HL-60 (cell line): Measurements from ENCODE around the gene SNCG.

Experiments
- DNase-seq, 2 experiments: peaks; one replicate each; pipeline ENCODE4 v3.0.0-alpha.2; 2010 to 2020; ENCODE audit warnings: low read depth in 1 of 2, low spot score in 1 of 2
- H3K27ac ChIP-seq: fragments of 250-450 bp; sonication (Bioruptor Pico); replicated peaks from 2 replicates; pipeline ENCODE4 v1.5.1; 2020; ENCODE audit warnings: mild to moderate bottlenecking, moderate library complexity
- H3K27me3 ChIP-seq: fragments of 250-450 bp; sonication (Bioruptor Pico); 2 replicates; pipeline ENCODE4 v1.5.1; 2021; ENCODE audit warnings: mild to moderate bottlenecking, moderate library complexity; ENCODE audit not compliant: insufficient read depth, poor library complexity, severe bottlenecking
- H3K4me3 ChIP-seq: replicated peaks from 2 replicates; pipeline ENCODE4 v1.5.1; 2011; ENCODE audit warnings: mild to moderate bottlenecking, control low read depth, low read length; ENCODE audit not compliant: insufficient read depth
- CTCF ChIP-seq: IDR thresholded peaks from one replicate; pipeline ENCODE4 v1.5.1; 2011; ENCODE audit warnings: low read length, control low read depth, inconsistent platforms; ENCODE audit not compliant: insufficient read depth
- GABPA ChIP-seq: IDR thresholded peaks from 2 replicates; pipeline ENCODE4 v1.6.1; 2012; ENCODE audit warnings: low read depth
- POLR2AphosphoS5 ChIP-seq: IDR thresholded peaks from 2 replicates; pipeline ENCODE4 v1.6.1; 2012; ENCODE audit warnings: low read depth
- REST ChIP-seq: IDR thresholded peaks from 2 replicates; pipeline ENCODE4 v1.6.1; 2012; ENCODE audit warnings: low read depth; ENCODE audit not compliant: insufficient replicate concordance
- SPI1 ChIP-seq: IDR thresholded peaks from 2 replicates; pipeline ENCODE4 v1.6.1; 2012; ENCODE audit warnings: low read depth, mild to moderate bottlenecking, borderline replicate concordance

Gene SNCG

GRCh38 chr10:86944471-86944870 is 13.9 kb upstream of the SNCG start:
- DNase-seq, result no peak
- Histone ChIP-seq H3K4me3 (no peak overlapping the region), H3K27me3 (no peaks in the 10 kb centered on the region), H3K27ac (no peak overlapping the region)
- no peak for TF ChIP-seq SPI1
- no peak for TF ChIP-seq POLR2AphosphoS5
- TF ChIP-seq CTCF, result no peak
- no peak for TF ChIP-seq GABPA
- TF ChIP-seq REST, result no peak

- H3K27me3 ChIP-seq, result no peaks in the 10 kb centered on the region
- no peak for TF ChIP-seq REST
- no peak for TF ChIP-seq POLR2AphosphoS5
- no peak for DNase-seq
- no peak overlapping the region for H3K4me3 ChIP-seq
- no peak overlapping the region for H3K27ac ChIP-seq
These were observed 13.5 kb upstream of the SNCG start for GRCh38 chr10:86944907-86945306.

- Histone ChIP-seq H3K4me3 (no peak overlapping the region), H3K27ac (no peak overlapping the region), H3K27me3 (no peaks in the 10 kb centered on the region)
- no peak for DNase-seq
- TF ChIP-seq POLR2AphosphoS5 (no peak), CTCF (no peak), REST (no peak), SPI1 (no peak), GABPA (no peak)
These were observed 12.8 kb upstream of the SNCG start for GRCh38 chr10:86945361-86946212.
